HepG2 (cell line): ENCODE measurements around the gene RHBDL1. TPM values are rescaled to one million over a fixed set of nuclear protein-coding genes. Genes with fewer than 3 reads are reported as not detected.
A peak's percentile ranks its signal among the peaks of the same experiment; 100 is the strongest.

ENCODE experiments used
- ATAC-seq: fragments of 200-7000 bp; cut with Tn5 transposase; 3 replicates; pipeline ENCODE4 v1.9.1; 2020; ENCODE audit warnings: mild to moderate bottlenecking, moderate library complexity
- BruUV-seq: library from RNA; stranded (reverse); fragments of 400-500 nt; replicated peaks from 2 replicates; lab custom pipeline; 2021; lab: Mats Ljungman, UMichigan
- CTCF ChIA-PET: fragments of 300-600 bp; formaldehyde crosslinking; extraction: SDS; loops from one replicate; lab custom pipeline; 2021; ENCODE audit warnings: low total read pairs, inconsistent platforms, low intra/inter-chr PET ratio; lab: Yijun Ruan, JAX
- POLR2A ChIA-PET: fragments of 350-600 bp; sonication (Branson Sonifier 250); formaldehyde crosslinking; loops from one replicate; lab custom pipeline; 2020; ENCODE audit warnings: antibody characterized with exemption, inconsistent platforms; lab: Yijun Ruan, JAX
- DNase-seq: peaks from one replicate; pipeline ENCODE4 v3.0.0-alpha.2; 2015; ENCODE audit warnings: low spot score
- FAIRE-seq: peaks from 3 replicates; lab custom pipeline; 2011; peaks lifted over from hg19 to GRCh38; lab: Jason Lieb, UNC
- H2AFZ ChIP-seq: one replicate; pipeline ENCODE4 v1.6.1; 2011; ENCODE audit warnings: low read length, inconsistent platforms
- H3K27ac ChIP-seq: fragments of 300-600 bp; 3 replicates; pipeline ENCODE4 v1.8.0; 2011; ENCODE audit warnings: mixed run types, mild to moderate bottlenecking, mixed read lengths, low read length, inconsistent platforms; ENCODE audit not compliant: insufficient read depth; ENCODE audit errors: extremely low read length
- H3K27me3 ChIP-seq, 2 experiments: fragments of 200-600 bp in 1 of 2; 2 replicates in 1 of 2; 3 replicates in 1 of 2; pipeline versions ENCODE4 v1.6.0 to v1.8.0; 2011; ENCODE audit warnings: low read length in 2 of 2, mild to moderate bottlenecking in 2 of 2, moderate library complexity in 2 of 2, inconsistent platforms in 1 of 2; ENCODE audit not compliant: insufficient read depth in 2 of 2, control insufficient read depth in 1 of 2
- H3K36me3 ChIP-seq, 2 experiments: fragments of 200-600 bp in 1 of 2; replicated peaks in 1 of 2; 2 replicates in 1 of 2; 3 replicates in 1 of 2; pipeline versions ENCODE4 v1.5.1 to v1.8.0; 2011; ENCODE audit warnings: low read length in 2 of 2, inconsistent platforms in 1 of 2; ENCODE audit not compliant: insufficient read depth in 2 of 2, control insufficient read depth in 1 of 2
- H3K4me1 ChIP-seq: 2 replicates; pipeline ENCODE4 v1.5.1; 2012; ENCODE audit warnings: low read length, inconsistent platforms; ENCODE audit not compliant: insufficient read depth
- H3K4me2 ChIP-seq: 2 replicates; pipeline ENCODE4 v1.6.0; 2011; ENCODE audit warnings: low read depth, low read length, inconsistent platforms
- H3K4me3 ChIP-seq, 3 experiments: fragments of 200-600 bp in 1 of 3; sonication (generic), shearing (Covaris generic) in 1 of 3; replicated peaks in 1 of 3; 2 replicates each; pipeline ENCODE4 v1.5.1; 2011 to 2016; ENCODE audit warnings: low read length in 3 of 3, inconsistent platforms in 2 of 3, low read depth in 2 of 3, mild to moderate bottlenecking in 2 of 3, control low read depth in 1 of 3, mixed read lengths in 1 of 3; ENCODE audit not compliant: insufficient read depth in 1 of 3
- H3K79me2 ChIP-seq: one replicate; pipeline ENCODE4 v1.6.1; 2011; ENCODE audit warnings: low read length, inconsistent platforms; ENCODE audit not compliant: insufficient read depth
- H3K9ac ChIP-seq: 2 replicates; pipeline ENCODE4 v1.6.0; 2011; ENCODE audit warnings: mild to moderate bottlenecking, low read depth, low read length, inconsistent platforms; ENCODE audit not compliant: insufficient read depth
- H3K9me3 ChIP-seq: 2 replicates; pipeline ENCODE4 v1.5.1; 2012; ENCODE audit warnings: mild to moderate bottlenecking, low read length
- H4K20me1 ChIP-seq: 2 replicates; pipeline ENCODE4 v1.6.0; 2011; ENCODE audit warnings: inconsistent platforms, mild to moderate bottlenecking, low read length, moderate library complexity; ENCODE audit not compliant: insufficient read depth
- ATM ChIP-seq: fragments of 450-650 bp; IDR thresholded peaks from 2 replicates; pipeline ENCODE4 v1.7.1; 2017; ENCODE audit warnings: mild to moderate bottlenecking, borderline replicate concordance
- FOXO4 ChIP-seq: sonication (generic); formaldehyde crosslinking; conservative IDR thresholded peaks from 2 replicates; pipeline ENCODE4 v1.8.1; 2023; ENCODE audit warnings: missing genetic modification reagents
- KDM4B ChIP-seq: sonication (generic); formaldehyde crosslinking; IDR thresholded peaks from 2 replicates; pipeline ENCODE4 v1.4.0; 2020; ENCODE audit warnings: missing genetic modification reagents
- PATZ1 ChIP-seq: sonication (generic); formaldehyde crosslinking; IDR thresholded peaks from 2 replicates; pipeline ENCODE4 v1.4.0; 2020; ENCODE audit warnings: missing genetic modification reagents
- PCBP1 ChIP-seq: fragments of 200-400 bp; formaldehyde crosslinking; IDR thresholded peaks from 2 replicates; pipeline ENCODE4 v1.6.1; 2017; ENCODE audit warnings: mild to moderate bottlenecking, low read depth, low read length, borderline replicate concordance
- POLR2G ChIP-seq: fragments of 200-400 bp; formaldehyde crosslinking; IDR thresholded peaks from 2 replicates; pipeline ENCODE4 v1.6.1; 2018; ENCODE audit warnings: mild to moderate bottlenecking, low read depth, low read length, moderate library complexity
- RBM39 ChIP-seq: fragments of 200-400 bp; formaldehyde crosslinking; IDR thresholded peaks from one replicate; pipeline ENCODE4 v1.6.1; 2018; ENCODE audit warnings: antibody characterized with exemption, mild to moderate bottlenecking, low read depth, low read length; ENCODE audit not compliant: poor library complexity, severe bottlenecking
- SAP130 ChIP-seq: IDR thresholded peaks from 2 replicates; pipeline ENCODE4 v1.6.1; 2016; ENCODE audit warnings: low read depth
- YEATS2 ChIP-seq: sonication (generic); formaldehyde crosslinking; IDR thresholded peaks from 2 replicates; pipeline ENCODE4 v1.4.0; 2020; ENCODE audit warnings: missing genetic modification reagents, borderline replicate concordance
- YEATS4 ChIP-seq: sonication (generic); formaldehyde crosslinking; IDR thresholded peaks from 2 replicates; pipeline ENCODE4 v1.4.0; 2020; ENCODE audit warnings: missing genetic modification reagents, borderline replicate concordance
- ZBTB7A ChIP-seq: sonication (generic); formaldehyde crosslinking; IDR thresholded peaks from 2 replicates; pipeline ENCODE4 v1.8.0; 2022; ENCODE audit warnings: mild to moderate bottlenecking, missing genetic modification reagents
- ZSCAN9 ChIP-seq: IDR thresholded peaks from 2 replicates; pipeline ENCODE4 v1.6.1; 2016; ENCODE audit warnings: borderline replicate concordance
- WGBS: methylation state at CpG from one replicate; pipeline ENCODE4 v1.1.6; 2017; ENCODE audit warnings: low lambda C conversion rate; 5-methylcytosine and 5-hydroxymethylcytosine counted together
- in situ Hi-C: cut with HindIII; loops from 2 replicates; pipeline ENCODE4 v1.10.0; 2017; ENCODE audit warnings: low pct_unique_long_range_greater_than_20kb; ENCODE audit not compliant: extremely low pct_ligation_motif_present
- intact Hi-C: fragments of 100-400 bp; cut with micrococcal nuclease; formaldehyde crosslinking; loops from one replicate; pipeline ENCODE4 v1.10.0; 2022; ENCODE audit not compliant: unreplicated experiment
- polyA plus RNA-seq, 8 experiments: library from polyadenylated mRNA; depleted of rRNA in 3 of 8; stranded (reverse) in 7 of 8; unstranded in 1 of 8; fragments of >200 nt; fragmentation: Illumina TruSeq in 4 of 8; extraction: Trizol in 4 of 8; gene quantifications; 2 replicates each; pipeline versions ENCODE4 v1.2.1 to v1.2.3, GENCODE V29; 2011 to 2016; ENCODE audit warnings: low read depth in 4 of 8, missing spikeins in 1 of 8, mixed read lengths in 1 of 8; ENCODE audit not compliant: insufficient read depth in 1 of 8
- total RNA-seq, 5 experiments: library from RNA; depleted of rRNA; stranded (reverse); fragments of >200 nt; fragmentation: Illumina TruSeq; extraction: Trizol; gene quantifications; 2 replicates each; pipeline ENCODE4 v1.2.3, GENCODE V29; 2016; ENCODE audit warnings: low read depth in 1 of 5

Gene RHBDL1
- total and polyA plus RNA-seq, 2 of the 13 experiments (the other 11 are each of a cell fraction or from before 2014, with no cell fraction given): 1.8 to 3.8 TPM

- peak; percentile 20; the same call in 1 of the 2 replicates for TF ChIP-seq POLR2G
Observed at GRCh38 chr16:638034-638543, 37.4 kb upstream of the RHBDL1 start (continued).

GRCh38 chr16:638836-639235 is 36.6 kb upstream of the RHBDL1 start:
- Histone ChIP-seq H3K27me3 (no peaks in the 10 kb centered on the region), H3K9me3 (no peaks in the 10 kb centered on the region), H3K4me2 (no peak overlapping the region), H3K4me3 (no peak overlapping the region), H3K9ac (no peak overlapping the region), H3K27ac (no peak overlapping the region), H3K79me2 (peaks cover 18% of the 10 kb centered on the region), H4K20me1 (no peaks in the 10 kb centered on the region), H2AFZ (no peak overlapping the region), H3K4me1 (peaks cover 49% of the 10 kb centered on the region), H3K36me3 (no peaks in the 10 kb centered on the region; a peak in 1 of 5 replicates)
- BruUV-seq: no TSS peak
- POLR2A ChIA-PET: interaction anchor here (1.1 to 1.6 kb wide), 2 partner anchors 10 to 41 kb away, joined by 3 to 4 read pairs; partner anchors contain the start of gene STUB1
- CTCF ChIA-PET: no interaction called here
- TF ChIP-seq ZBTB7A (CRISPR knock-in tag): no peak
- TF ChIP-seq PATZ1 (CRISPR knock-in tag): 0 out of 2 replicates have a peak, but pooled peaks have one; percentile 36
- 86% methylated on average over 5 of the region's 9 CpGs for WGBS
- FAIRE-seq: no peak
- intact Hi-C loops (no loop called here), in situ Hi-C loops (no loop called here)
- DNase-seq: no peak
- no peak for ATAC-seq

GRCh38 chr16:640614-641013 is 34.9 kb upstream of the RHBDL1 start:
- H3K79me2 ChIP-seq: peaks cover 23% of the 10 kb centered on the region
- TF ChIP-seq YEATS2 (CRISPR knock-in tag): no peak
- TF ChIP-seq YEATS4: no peak
- no peak for TF ChIP-seq FOXO4 (CRISPR knock-in tag)
- TF ChIP-seq KDM4B: no peak
- no peak for TF ChIP-seq ZSCAN9 (CRISPR knock-in tag)
- no peak for TF ChIP-seq PCBP1
- TF ChIP-seq RBM39: no peak
- no peak for TF ChIP-seq SAP130
- no peak for TF ChIP-seq ATM
- TF ChIP-seq, all 625 proteins: peak for 0
- no peak overlapping the region for H2AFZ ChIP-seq
- DNase-seq (no peak), ATAC-seq (no peak), FAIRE-seq (no peak)
- in situ Hi-C loops: no loop called here
- H3K4me2 ChIP-seq: peak overlapping the region; percentile 98; the same call in 1 of the 2 replicates
- WGBS: 66% methylated on average over 3 of the region's 5 CpGs
- peaks cover 54% of the 10 kb centered on the region for H3K4me1 ChIP-seq
- H4K20me1 ChIP-seq: peaks cover 4% of the 10 kb centered on the region; the same call in 1 of the 2 replicates
- H3K9me3 ChIP-seq: no peaks in the 10 kb centered on the region
- ChIA-PET POLR2A (no interaction called here), CTCF (no interaction called here)
- H3K9ac ChIP-seq: peak overlapping the region; percentile 94
- intact Hi-C loops: loop anchor here (10.0 kb wide), 1 partner anchor 56 kb away; no protein-coding TSS in a partner anchor
- BruUV-seq: no TSS peak
- H3K27ac ChIP-seq: no peak overlapping the region
- H3K4me3 ChIP-seq: peak overlapping the region; percentile 59 to 89 (median 82); a peak in 4 of 6 replicates
- H3K27me3 ChIP-seq: no peaks in the 10 kb centered on the region
- no peaks in the 10 kb centered on the region for H3K36me3 ChIP-seq
